Measurements from ENCODE around the gene FASLG. TPM values are rescaled to one million over a fixed set of nuclear protein-coding genes. Genes with fewer than 3 reads are reported as not detected.

The FASLG gene
- total and polyA plus RNA-seq, 9 donors: 0.07 to 0.83 (median 0.31) TPM; not detected in 4

- H3K9me3 ChIP-seq: no peaks in the 10 kb centered on the region
- TF ChIP-seq POLR2A (IDR thresholded peaks at IDR 0.05) (no peak), CTCF (IDR thresholded peaks at IDR 0.05) (no peak)
- H3K4me3 ChIP-seq: no peak overlapping the region
- no peak for DNase-seq
- 46 to 51% (median 50%) methylated on average over 1 of the region's 1 CpG for WGBS, 3 donors
- H3K4me1 ChIP-seq (ENCODE audit: insufficient read depth): no peaks in the 10 kb centered on the region
- no peaks in the 10 kb centered on the region for H3K27me3 ChIP-seq
- H3K27ac ChIP-seq: no peak overlapping the region
- H3K36me3 ChIP-seq: no peaks in the 10 kb centered on the region
- intact Hi-C loops (cut with DNase I): no loop called here
Observed at GRCh38 chr1:172704001-172704400, 45.1 kb downstream of the FASLG start.

GRCh38 chr1:172704420-172705210 is 45.7 kb downstream of the FASLG start:
- 84 to 93% (median 89%) methylated on average over 2 of the region's 2 CpGs for WGBS, 3 donors
- no peak overlapping the region for H3K27ac ChIP-seq
- intact Hi-C loops (cut with DNase I): no loop called here
- TF ChIP-seq CTCF (IDR thresholded peaks at IDR 0.05) (no peak), EP300 (IDR thresholded peaks at IDR 0.05) (no peak), POLR2A (IDR thresholded peaks at IDR 0.05) (no peak)
- H3K36me3 ChIP-seq: no peaks in the 10 kb centered on the region
- H3K9me3 ChIP-seq: no peaks in the 10 kb centered on the region
- H3K4me3 ChIP-seq: no peak overlapping the region
- no peaks in the 10 kb centered on the region for H3K27me3 ChIP-seq
- DNase-seq: no peak
- H3K4me1 ChIP-seq (ENCODE audit: insufficient read depth): no peaks in the 10 kb centered on the region

- H3K9me3 ChIP-seq: no peaks in the 10 kb centered on the region
- H3K4me1 ChIP-seq (ENCODE audit: insufficient read depth): no peaks in the 10 kb centered on the region
- H3K36me3 ChIP-seq: no peaks in the 10 kb centered on the region
- no peak overlapping the region for H3K4me3 ChIP-seq
- no peak for DNase-seq
- H3K27me3 ChIP-seq: no peaks in the 10 kb centered on the region
- H3K27ac ChIP-seq: no peak overlapping the region
- whole genome bisulfite sequencing, 3 donors: 11 to 35% (median 21%) methylated on average over 2 of the region's 2 CpGs
- TF ChIP-seq POLR2A (IDR thresholded peaks at IDR 0.05): no peak
- no peak for TF ChIP-seq CTCF (IDR thresholded peaks at IDR 0.05)
- no peak for TF ChIP-seq EP300 (IDR thresholded peaks at IDR 0.05)
- intact Hi-C loops (cut with DNase I): no loop called here
Observed at GRCh38 chr1:172708452-172708851, 49.5 kb downstream of the FASLG start.

GRCh38 chr1:172711558-172711957 is 52.7 kb downstream of the FASLG start:
- DNase-seq: no peak
- WGBS, 3 donors: 93 to 99% (median 95%) methylated on average over 1 of the region's 1 CpG
- no peak overlapping the region for H3K4me3 ChIP-seq

More at GRCh38 chr1:172711558-172711957, 52.7 kb downstream of the FASLG start:
- H3K36me3 ChIP-seq: no peaks in the 10 kb centered on the region
- no peak overlapping the region for H3K27ac ChIP-seq
- intact Hi-C loops (cut with DNase I): loop anchor here in 1 of 4 donors (10.0 kb wide), 1 partner anchor 267 kb away; the partner anchor contains the start of gene PIGC
- H3K27me3 ChIP-seq: no peaks in the 10 kb centered on the region
- TF ChIP-seq EP300 (IDR thresholded peaks at IDR 0.05) (no peak), POLR2A (IDR thresholded peaks at IDR 0.05) (no peak), CTCF (IDR thresholded peaks at IDR 0.05) (no peak)
- H3K4me1 ChIP-seq (ENCODE audit: insufficient read depth): no peaks in the 10 kb centered on the region
- H3K9me3 ChIP-seq: no peaks in the 10 kb centered on the region

Data from ovary (tissue), 9 donors.